A549 treated with Hydrocortisone at 1 μM for 4 hours (cell line): ENCODE results near the gene TNC. TPM values are rescaled to one million over a fixed set of nuclear protein-coding genes. Genes with fewer than 3 reads are reported as not detected.

Experiments
- total RNA-seq: library from RNA; stranded (reverse); fragments of 200-300 nt; extraction: Qiagen RNA extraction; gene quantifications from 5 replicates; pipeline ENCODE4 v1.2.3, GENCODE V29; 2022

TNC gene
- total RNA-seq, result 0.42 to 1.8 TPM (median 0.87 TPM) in 5 replicates

GRCh38 chr9:115117999-115118878, at the start of gene TNC:
Gene TNC, minus strand, starts transcription at chr9:115118157. Its CDS starts 27,139 bp downstream, at chr9:115091018.

Other genes starting within 250 kb of the TNC start
- gene TNFSF8, start 187.6 kb downstream of the TNC start, total RNA-seq, result not detected in 5 replicates